ENCODE results near the gene MYO18B. TPM values are rescaled to one million over a fixed set of nuclear protein-coding genes. Genes with fewer than 3 reads are reported as not detected.

The MYO18B gene
- total and polyA plus RNA-seq, 2 donors (not counting 1 experiment from before 2014, with no cell fraction given), result 0.15 TPM; not detected in 1

DNA sequence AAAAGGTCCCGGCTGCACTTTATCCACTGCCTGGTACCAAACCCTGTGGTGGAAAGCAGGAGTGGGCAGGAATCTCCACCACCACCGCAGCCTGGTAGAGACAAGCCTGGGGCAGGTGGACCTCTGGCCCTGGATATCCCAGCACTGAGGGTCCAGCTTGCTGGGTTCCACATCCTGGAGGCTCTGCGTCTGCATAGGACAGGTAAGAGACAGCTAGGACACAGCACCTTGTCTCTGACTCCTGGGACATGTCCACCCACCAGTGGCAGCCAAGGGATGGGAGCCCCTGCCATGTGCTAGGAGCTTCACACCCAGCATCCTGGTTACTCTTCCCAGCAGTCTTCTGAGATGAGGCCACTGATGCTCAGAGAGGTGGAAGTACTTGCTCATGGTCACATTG lies 105.5 kb downstream of the MYO18B start:
- Histone ChIP-seq H3K27me3 (replicated peaks in 1 of 4; ENCODE audit: control extremely low read depth in 1 of 4, control insufficient read depth in 3 of 4, insufficient read depth in 4 of 4, low read length in 3 of 4) (no peaks in the 10 kb centered on the region), H3K36me3 (replicated peaks in 1 of 2; ENCODE audit: control extremely low read depth in 1 of 2, control insufficient read depth in 1 of 2, extremely low read depth in 1 of 2, insufficient read depth in 2 of 2, low read length in 1 of 2) (no peaks in the 10 kb centered on the region), H3K27ac (ENCODE audit: low read length in 2 of 2) (no peak overlapping the region), H3K9ac (ENCODE audit: low read length) (no peak overlapping the region), H3K79me2 (ENCODE audit: control insufficient read depth, insufficient read depth, low read length) (no peaks in the 10 kb centered on the region), H3K4me1 (ENCODE audit: control insufficient read depth in 2 of 2, insufficient read depth in 2 of 2, low read length in 2 of 2) (no peaks in the 10 kb centered on the region), H3K4me3 (ENCODE audit: control extremely low read depth in 1 of 5, extremely low read depth in 1 of 5, insufficient read depth in 1 of 5, low read depth in 2 of 5, low read length in 4 of 5) (no peak overlapping the region), H2AFZ (ENCODE audit: insufficient read depth, low read depth, low read length, poor library complexity, severe bottlenecking) (no peak overlapping the region), H3K4me2 (replicated peaks; ENCODE audit: low read depth, low read length, poor library complexity, severe bottlenecking) (no peak overlapping the region), H3K9me3 (ENCODE audit: control extremely low read depth in 1 of 3, control insufficient read depth in 2 of 3, insufficient read depth in 1 of 3, low read length in 2 of 3) (no peaks in the 10 kb centered on the region), H4K20me1 (ENCODE audit: control insufficient read depth, insufficient read depth, low read length, poor library complexity, severe bottlenecking) (no peaks in the 10 kb centered on the region)
- Mint-ChIP-seq H3K9me3 (ENCODE audit: insufficient read depth) (no peaks in the 10 kb centered on the region), H3K4me3 (no peak overlapping the region), H3K27me3 (peaks cover 14% of the 10 kb centered on the region), H3K4me1 (no peaks in the 10 kb centered on the region), H3K27ac (no peak overlapping the region)
- ATAC-seq (ENCODE audit: low read depth) (no peak), DNase-seq (no peak)
- TF ChIP-seq EZH2 (IDR thresholded peaks at IDR 0.05; ENCODE audit: borderline replicate concordance, insufficient read depth, low read depth, low read length, poor library complexity, severe bottlenecking), result no peak
- TF ChIP-seq, protein P1, sequence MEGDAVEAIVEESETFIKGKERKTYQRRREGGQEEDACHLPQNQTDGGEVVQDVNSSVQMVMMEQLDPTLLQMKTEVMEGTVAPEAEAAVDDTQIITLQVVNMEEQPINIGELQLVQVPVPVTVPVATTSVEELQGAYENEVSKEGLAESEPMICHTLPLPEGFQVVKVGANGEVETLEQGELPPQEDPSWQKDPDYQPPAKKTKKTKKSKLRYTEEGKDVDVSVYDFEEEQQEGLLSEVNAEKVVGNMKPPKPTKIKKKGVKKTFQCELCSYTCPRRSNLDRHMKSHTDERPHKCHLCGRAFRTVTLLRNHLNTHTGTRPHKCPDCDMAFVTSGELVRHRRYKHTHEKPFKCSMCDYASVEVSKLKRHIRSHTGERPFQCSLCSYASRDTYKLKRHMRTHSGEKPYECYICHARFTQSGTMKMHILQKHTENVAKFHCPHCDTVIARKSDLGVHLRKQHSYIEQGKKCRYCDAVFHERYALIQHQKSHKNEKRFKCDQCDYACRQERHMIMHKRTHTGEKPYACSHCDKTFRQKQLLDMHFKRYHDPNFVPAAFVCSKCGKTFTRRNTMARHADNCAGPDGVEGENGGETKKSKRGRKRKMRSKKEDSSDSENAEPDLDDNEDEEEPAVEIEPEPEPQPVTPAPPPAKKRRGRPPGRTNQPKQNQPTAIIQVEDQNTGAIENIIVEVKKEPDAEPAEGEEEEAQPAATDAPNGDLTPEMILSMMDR (IDR thresholded peaks at IDR 0.05), result no peak
- POLR2A ChIA-PET, result no interaction called here
- CTCF ChIA-PET, result no interaction called here
- 100% methylated on average over 3 of the region's 3 CpGs for WGBS (ENCODE audit: insufficient coverage)
- intact Hi-C loops (cut with micrococcal nuclease), result no loop called here

GRCh38 chr22:25848954-25849353 lies 107.0 kb downstream of the MYO18B start:
- Mint-ChIP-seq H3K9me3 (ENCODE audit: insufficient read depth) (no peaks in the 10 kb centered on the region), H3K27ac (no peak overlapping the region), H3K4me1 (no peaks in the 10 kb centered on the region), H3K4me3 (no peak overlapping the region), H3K27me3 (peaks cover 14% of the 10 kb centered on the region)
- Histone ChIP-seq H3K4me2 (replicated peaks; ENCODE audit: low read depth, low read length, poor library complexity, severe bottlenecking) (no peak overlapping the region), H3K27ac (ENCODE audit: low read length in 2 of 2) (no peak overlapping the region), H3K36me3 (replicated peaks in 1 of 2; ENCODE audit: control extremely low read depth in 1 of 2, control insufficient read depth in 1 of 2, extremely low read depth in 1 of 2, insufficient read depth in 2 of 2, low read length in 1 of 2) (no peaks in the 10 kb centered on the region), H3K4me1 (ENCODE audit: control insufficient read depth in 2 of 2, insufficient read depth in 2 of 2, low read length in 2 of 2) (no peaks in the 10 kb centered on the region), H2AFZ (ENCODE audit: insufficient read depth, low read depth, low read length, poor library complexity, severe bottlenecking) (no peak overlapping the region), H3K27me3 (replicated peaks in 1 of 4; ENCODE audit: control extremely low read depth in 1 of 4, control insufficient read depth in 3 of 4, insufficient read depth in 4 of 4, low read length in 3 of 4) (no peaks in the 10 kb centered on the region), H3K9me3 (ENCODE audit: control extremely low read depth in 1 of 3, control insufficient read depth in 2 of 3, insufficient read depth in 1 of 3, low read length in 2 of 3) (no peaks in the 10 kb centered on the region), H4K20me1 (ENCODE audit: control insufficient read depth, insufficient read depth, low read length, poor library complexity, severe bottlenecking) (no peaks in the 10 kb centered on the region), H3K9ac (ENCODE audit: low read length) (no peak overlapping the region), H3K79me2 (ENCODE audit: control insufficient read depth, insufficient read depth, low read length) (no peaks in the 10 kb centered on the region), H3K4me3 (ENCODE audit: control extremely low read depth in 1 of 5, extremely low read depth in 1 of 5, insufficient read depth in 1 of 5, low read depth in 2 of 5, low read length in 4 of 5) (no peak overlapping the region)
- ATAC-seq (ENCODE audit: low read depth) (no peak), DNase-seq (no peak)
- 90% methylated on average over 7 of the region's 10 CpGs for WGBS (ENCODE audit: insufficient coverage)
- TF ChIP-seq EZH2 (IDR thresholded peaks at IDR 0.05; ENCODE audit: borderline replicate concordance, insufficient read depth, low read depth, low read length, poor library complexity, severe bottlenecking), result no peak
- TF ChIP-seq, protein P1 (IDR thresholded peaks at IDR 0.05), result no peak
- POLR2A ChIA-PET, result no interaction called here
- CTCF ChIA-PET, result no interaction called here
- intact Hi-C loops (cut with micrococcal nuclease), result no loop called here
